IMR-90 (cell line): Measurements from ENCODE around the gene ECSCR. TPM values are rescaled to one million over a fixed set of nuclear protein-coding genes. Genes with fewer than 3 reads are reported as not detected.
"Not testable (repeated sequence)": the region's sequence is repeated elsewhere in the genome, so short reads cannot be mapped to it uniquely, and the experiment has no call there.

ENCODE experiments used
- ATAC-seq: fragments of 200-7000 bp; cut with Tn5 transposase; 2 replicates; pipeline ENCODE4 v1.9.1; 2020; ENCODE audit warnings: low read depth, mild to moderate bottlenecking, moderate library complexity
- BruUV-seq: library from RNA; stranded (reverse); fragments of 400-500 nt; replicated peaks from 2 replicates; lab custom pipeline; 2021; lab: Mats Ljungman, UMichigan
- CTCF ChIA-PET: fragments of 300-600 bp; formaldehyde crosslinking; extraction: SDS; loops from one replicate; lab custom pipeline; 2021; ENCODE audit warnings: antibody characterized with exemption; lab: Yijun Ruan, JAX
- POLR2A ChIA-PET: fragments of 300-600 bp; sonication (Branson Sonifier 250); formaldehyde crosslinking; loops from one replicate; lab custom pipeline; 2022; ENCODE audit warnings: antibody characterized with exemption; ENCODE audit not compliant: unreplicated experiment; lab: Charles Lee
- DNase-seq: peaks from one replicate; pipeline ENCODE4 v3.0.0; 2013
- H2AFZ ChIP-seq: replicated peaks from 2 replicates; pipeline ENCODE3; 2013; ENCODE audit warnings: low read length, mild to moderate bottlenecking; ENCODE audit not compliant: poor library complexity
- H2AK5ac ChIP-seq: 2 replicates; pipeline ENCODE4 v1.6.1; 2013; ENCODE audit warnings: low read depth, low read length, inconsistent platforms
- H2AK9ac ChIP-seq: replicated peaks from 2 replicates; pipeline ENCODE3; 2013; ENCODE audit warnings: mild to moderate bottlenecking, low read depth, low read length, moderate library complexity; ENCODE audit not compliant: poor library complexity
- H2BK120ac ChIP-seq: 2 replicates; pipeline ENCODE4 v1.6.1; 2013; ENCODE audit warnings: low read depth, low read length, inconsistent platforms
- H2BK15ac ChIP-seq: 3 replicates; pipeline ENCODE4 v1.6.1; 2013; ENCODE audit warnings: low read depth, low read length, inconsistent platforms
- H2BK20ac ChIP-seq: 2 replicates; pipeline ENCODE4 v1.6.1; 2013; ENCODE audit warnings: low read depth, mild to moderate bottlenecking, inconsistent platforms, low read length, moderate library complexity
- H2BK5ac ChIP-seq: 2 replicates; pipeline ENCODE4 v1.6.1; 2013; ENCODE audit warnings: mild to moderate bottlenecking, low read depth, low read length, inconsistent platforms; ENCODE audit not compliant: poor library complexity, severe bottlenecking
- H3K14ac ChIP-seq: replicated peaks from 2 replicates; pipeline ENCODE4 v1.6.1; 2013; ENCODE audit warnings: low read depth, low read length, inconsistent platforms
- H3K18ac ChIP-seq: 2 replicates; pipeline ENCODE4 v1.6.1; 2013; ENCODE audit warnings: low read depth, low read length, control low read depth
- H3K23ac ChIP-seq: 2 replicates; pipeline ENCODE4 v1.6.1; 2013; ENCODE audit warnings: low read depth, low read length, inconsistent platforms
- H3K27ac ChIP-seq: 2 replicates; pipeline ENCODE4 v1.5.1; 2013; ENCODE audit warnings: mild to moderate bottlenecking, control low read depth, low read length; ENCODE audit not compliant: insufficient read depth
- H3K27me3 ChIP-seq: 2 replicates; pipeline ENCODE4 v1.6.1; 2013; ENCODE audit warnings: low read length; ENCODE audit not compliant: control insufficient read depth, insufficient read depth
- H3K36me3 ChIP-seq: 2 replicates; pipeline ENCODE4 v1.6.1; 2013; ENCODE audit warnings: low read length, mixed read lengths; ENCODE audit not compliant: control insufficient read depth, insufficient read depth
- H3K4ac ChIP-seq: 2 replicates; pipeline ENCODE4 v1.6.1; 2013; ENCODE audit warnings: low read depth, low read length, inconsistent platforms
- H3K4me1 ChIP-seq: 2 replicates; pipeline ENCODE4 v1.6.1; 2013; ENCODE audit warnings: low read length, mixed read lengths; ENCODE audit not compliant: control insufficient read depth, insufficient read depth
- H3K4me2 ChIP-seq: 2 replicates; pipeline ENCODE4 v1.6.1; 2013; ENCODE audit warnings: low read depth, mild to moderate bottlenecking, control low read depth, low read length, moderate library complexity
- H3K4me3 ChIP-seq: 2 replicates; pipeline ENCODE4 v1.5.1; 2013; ENCODE audit warnings: low read depth, mild to moderate bottlenecking, control low read depth, low read length, moderate library complexity; ENCODE audit not compliant: insufficient read depth
- H3K56ac ChIP-seq: 2 replicates; pipeline ENCODE4 v1.6.1; 2013; ENCODE audit warnings: low read length, inconsistent platforms; ENCODE audit not compliant: insufficient read depth; ENCODE audit errors: extremely low read depth
- H3K79me1 ChIP-seq, 2 experiments: 2 replicates each; pipeline ENCODE4 v1.6.1; 2013; ENCODE audit warnings: low read length in 2 of 2, inconsistent platforms in 1 of 2, low read depth in 1 of 2
- H3K9ac ChIP-seq: 2 replicates; pipeline ENCODE4 v1.6.1; 2013; ENCODE audit warnings: low read depth, low read length, control low read depth
- H3K9me1 ChIP-seq: 2 replicates; pipeline ENCODE4 v1.6.1; 2013; ENCODE audit warnings: low read length, inconsistent platforms; ENCODE audit not compliant: insufficient read depth
- H3K9me3 ChIP-seq: 2 replicates; pipeline ENCODE4 v1.6.1; 2013; ENCODE audit warnings: low read length; ENCODE audit not compliant: control insufficient read depth, insufficient read depth
- H4K20me1 ChIP-seq: 2 replicates; pipeline ENCODE4 v1.6.1; 2013; ENCODE audit warnings: low read length, inconsistent platforms; ENCODE audit not compliant: insufficient read depth
- H4K5ac ChIP-seq: 2 replicates; pipeline ENCODE4 v1.6.1; 2013; ENCODE audit warnings: mild to moderate bottlenecking, low read depth, low read length, control low read depth
- H4K8ac ChIP-seq, 2 experiments: 2 replicates each; pipeline ENCODE4 v1.6.1; 2013; ENCODE audit warnings: low read depth in 2 of 2, low read length in 2 of 2, control low read depth in 1 of 2, inconsistent platforms in 1 of 2
- H4K91ac ChIP-seq: 2 replicates; pipeline ENCODE4 v1.6.1; 2013; ENCODE audit warnings: low read depth, low read length, inconsistent platforms; ENCODE audit not compliant: insufficient read depth
- WGBS, 2 experiments: methylation state at CpG; one replicate each; pipeline versions ENCODE4 v1.1.5 to v1.1.7; 2013; ENCODE audit warnings: missing lambda C conversion rate in 2 of 2; ENCODE audit not compliant: insufficient read length in 1 of 2; ENCODE audit errors: extremely low coverage in 2 of 2; 5-methylcytosine and 5-hydroxymethylcytosine counted together
- dilution Hi-C: fragments of 300-500 bp; cut with HindIII; formaldehyde crosslinking; loops from one replicate; pipeline ENCODE4 v1.14.3; 2018; ENCODE audit warnings: low sequenced_read_pairs; ENCODE audit not compliant: unreplicated experiment
- in situ Hi-C: fragments of 300-500 bp; cut with MboI; formaldehyde crosslinking; loops from 3 replicates; pipeline ENCODE4 v1.14.3; 2019; ENCODE audit warnings: low sequenced_read_pairs, inconsistent platforms, mixed read lengths
- intact Hi-C: fragments of 100-400 bp; cut with micrococcal nuclease; formaldehyde crosslinking; loops from 2 replicates; pipeline ENCODE4 v1.10.0; 2022
- polyA plus RNA-seq, 3 experiments: library from polyadenylated mRNA; depleted of rRNA; stranded (reverse); fragments of >200 nt; gene quantifications; 2 replicates each; pipeline ENCODE4 v1.2.3, GENCODE V29; 2012; ENCODE audit warnings: low replicate concordance in 1 of 3
- total RNA-seq: library from RNA; depleted of rRNA; stranded (reverse); fragments of >200 nt; gene quantifications from 2 replicates; pipeline ENCODE4 v1.2.3, GENCODE V29; 2012

The ECSCR gene
- total and polyA plus RNA-seq, 2 of the 4 experiments (the other 2 are of a cell fraction): 3.6 to 3.9 TPM

- POLR2A ChIA-PET, H2BK5ac ChIP-seq, H3K4me1 ChIP-seq, H3K9me1 ChIP-seq, intact Hi-C loops, H3K27ac ChIP-seq, H2AFZ ChIP-seq, H3K14ac ChIP-seq, H4K20me1 ChIP-seq, H2BK120ac ChIP-seq, H2BK20ac ChIP-seq, H3K36me3 ChIP-seq, H3K4me3 ChIP-seq, BruUV-seq, in situ Hi-C loops, H2AK9ac ChIP-seq, H3K56ac ChIP-seq, H2BK15ac ChIP-seq, H3K4ac ChIP-seq, H3K4me2 ChIP-seq, H3K9ac ChIP-seq, H3K18ac ChIP-seq, H3K79me1 ChIP-seq, CTCF ChIA-PET, H3K27me3 ChIP-seq, H4K8ac ChIP-seq, H4K91ac ChIP-seq, H3K23ac ChIP-seq, DNase-seq, H2AK5ac ChIP-seq, ATAC-seq, H4K5ac ChIP-seq, H3K9me3 ChIP-seq: not testable (repeated sequence)
- dilution Hi-C loops: loop anchor here (25.0 kb wide), 1 partner anchor 103 kb away; no protein-coding TSS in a partner anchor
- no CpG with 5 or more reads among the region's 5 CpGs for WGBS, 2 experiments
These were observed 53.4 kb downstream of the ECSCR start for GRCh38 chr5:139409116-139409515.
